ENCODE results near the gene RSPH3. TPM values are rescaled to one million over a fixed set of nuclear protein-coding genes. Genes with fewer than 3 reads are reported as not detected.
"Not testable (repeated sequence)": the region's sequence is repeated elsewhere in the genome, so short reads cannot be mapped to it uniquely, and the experiment has no call there.

Gene RSPH3
- total RNA-seq, 1 donor from 2014 or later, result 17.2 TPM

- Histone ChIP-seq H3K36me3 (peaks cover 45% of the 10 kb centered on the region), H3K27me3 (no peaks in the 10 kb centered on the region), H3K27ac (peak overlapping the region; percentile 63), H3K4me1 (peaks cover 29% of the 10 kb centered on the region), H3K9me3 (no peaks in the 10 kb centered on the region), H3K4me3 (no peak overlapping the region)
- intact Hi-C loops (cut with DNase I), result loop anchor here (10.0 kb wide), 1 partner anchor 65 kb away; no protein-coding TSS in a partner anchor
- no peak for ATAC-seq
- no peak for TF ChIP-seq CTCF (IDR thresholded peaks at IDR 0.05)
- no peak for DNase-seq
Observed at GRCh38 chr6:159039885-159040258, 39.9 kb upstream of the RSPH3 start.

- intact Hi-C loops (cut with DNase I), result no loop called here
- TF ChIP-seq CTCF (IDR thresholded peaks at IDR 0.05), result no peak
- peak overlapping the region; percentile 63 for H3K27ac ChIP-seq
- H3K36me3 ChIP-seq, result peaks cover 45% of the 10 kb centered on the region
- DNase-seq, result no peak
- ATAC-seq, result peak; percentile 69
- no peaks in the 10 kb centered on the region for H3K9me3 ChIP-seq
- H3K4me3 ChIP-seq, result no peak overlapping the region
- H3K4me1 ChIP-seq, result peaks cover 29% of the 10 kb centered on the region
- H3K27me3 ChIP-seq, result no peaks in the 10 kb centered on the region
Observed at GRCh38 chr6:159038914-159039884, 39.2 kb upstream of the RSPH3 start.

- H3K27me3 ChIP-seq; intact Hi-C loops (cut with DNase I); H3K4me3 ChIP-seq; H3K9me3 ChIP-seq; DNase-seq; ATAC-seq: not testable (repeated sequence)
- H3K4me1 ChIP-seq, result peaks cover 29% of the 10 kb centered on the region
- peak overlapping the region; percentile 63 for H3K27ac ChIP-seq
- H3K36me3 ChIP-seq, result peaks cover 45% of the 10 kb centered on the region
Observed at GRCh38 chr6:159038318-159038717, 38.3 kb upstream of the RSPH3 start.

- intact Hi-C loops (cut with DNase I), result no loop called here
- Histone ChIP-seq H3K27me3 (no peaks in the 10 kb centered on the region), H3K9me3 (no peaks in the 10 kb centered on the region), H3K27ac (no peak overlapping the region), H3K4me1 (peaks cover 27% of the 10 kb centered on the region), H3K4me3 (no peak overlapping the region), H3K36me3 (peaks cover 45% of the 10 kb centered on the region)
- ATAC-seq, result no peak
- no peak for TF ChIP-seq CTCF (IDR thresholded peaks at IDR 0.05)
- DNase-seq, result no peak
Observed at GRCh38 chr6:159037756-159038290, 37.8 kb upstream of the RSPH3 start.

GRCh38 chr6:159036673-159037072 is 36.7 kb upstream of the RSPH3 start:
- H3K4me1 ChIP-seq, result peaks cover 16% of the 10 kb centered on the region
- peaks cover 45% of the 10 kb centered on the region for H3K36me3 ChIP-seq
- H3K27me3 ChIP-seq, result no peaks in the 10 kb centered on the region
- DNase-seq (no peak), ATAC-seq (no peak)
- TF ChIP-seq CTCF (IDR thresholded peaks at IDR 0.05), result no peak
- intact Hi-C loops (cut with DNase I), result no loop called here
- no peak overlapping the region for H3K27ac ChIP-seq
- H3K4me3 ChIP-seq, result no peak overlapping the region
- no peaks in the 10 kb centered on the region for H3K9me3 ChIP-seq

- ATAC-seq, result no peak
Observed at GRCh38 chr6:159035891-159036290, 35.9 kb upstream of the RSPH3 start.

More at GRCh38 chr6:159035891-159036290, 35.9 kb upstream of the RSPH3 start:
- no peak for TF ChIP-seq CTCF (IDR thresholded peaks at IDR 0.05)
- no peaks in the 10 kb centered on the region for H3K9me3 ChIP-seq
- H3K4me3 ChIP-seq, result no peak overlapping the region
- H3K36me3 ChIP-seq, result peaks cover 40% of the 10 kb centered on the region
- H3K4me1 ChIP-seq, result peaks cover 9% of the 10 kb centered on the region
- intact Hi-C loops (cut with DNase I), result no loop called here
- no peaks in the 10 kb centered on the region for H3K27me3 ChIP-seq
- no peak for DNase-seq
- H3K27ac ChIP-seq, result no peak overlapping the region
